Measurements from ENCODE around the gene NADK2.

DNA sequence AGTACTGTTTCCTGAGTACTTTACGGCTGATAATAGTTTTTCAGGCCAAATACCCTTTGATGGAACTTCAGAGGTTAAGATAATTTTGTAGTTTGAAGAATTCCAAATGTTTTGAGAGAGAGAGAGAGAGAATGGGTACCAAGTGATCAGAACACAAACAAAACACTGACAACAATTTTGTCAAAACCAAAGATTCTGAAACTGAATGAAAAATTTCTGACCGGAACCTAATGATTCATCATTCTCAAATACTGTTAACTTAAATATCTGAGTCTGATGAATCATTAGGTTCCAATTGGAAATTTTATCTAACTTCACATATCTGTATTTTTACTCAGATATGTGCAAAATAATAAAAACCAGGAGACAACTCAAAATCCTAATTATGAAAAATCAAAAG lies 94.0 kb downstream of the NADK2 start:
- TF ChIP-seq, protein P1, sequence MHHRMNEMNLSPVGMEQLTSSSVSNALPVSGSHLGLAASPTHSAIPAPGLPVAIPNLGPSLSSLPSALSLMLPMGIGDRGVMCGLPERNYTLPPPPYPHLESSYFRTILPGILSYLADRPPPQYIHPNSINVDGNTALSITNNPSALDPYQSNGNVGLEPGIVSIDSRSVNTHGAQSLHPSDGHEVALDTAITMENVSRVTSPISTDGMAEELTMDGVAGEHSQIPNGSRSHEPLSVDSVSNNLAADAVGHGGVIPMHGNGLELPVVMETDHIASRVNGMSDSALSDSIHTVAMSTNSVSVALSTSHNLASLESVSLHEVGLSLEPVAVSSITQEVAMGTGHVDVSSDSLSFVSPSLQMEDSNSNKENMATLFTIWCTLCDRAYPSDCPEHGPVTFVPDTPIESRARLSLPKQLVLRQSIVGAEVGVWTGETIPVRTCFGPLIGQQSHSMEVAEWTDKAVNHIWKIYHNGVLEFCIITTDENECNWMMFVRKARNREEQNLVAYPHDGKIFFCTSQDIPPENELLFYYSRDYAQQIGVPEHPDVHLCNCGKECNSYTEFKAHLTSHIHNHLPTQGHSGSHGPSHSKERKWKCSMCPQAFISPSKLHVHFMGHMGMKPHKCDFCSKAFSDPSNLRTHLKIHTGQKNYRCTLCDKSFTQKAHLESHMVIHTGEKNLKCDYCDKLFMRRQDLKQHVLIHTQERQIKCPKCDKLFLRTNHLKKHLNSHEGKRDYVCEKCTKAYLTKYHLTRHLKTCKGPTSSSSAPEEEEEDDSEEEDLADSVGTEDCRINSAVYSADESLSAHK (tag by site-specific recombination; IDR thresholded peaks at IDR 0.05) = no peak
- TF ChIP-seq ZNF335 (tag by site-specific recombination; conservative IDR thresholded peaks at IDR 0.05) (no peak), ZNF239 (tag by site-specific recombination; IDR thresholded peaks at IDR 0.05) (no peak), ZNF629 (tag by site-specific recombination; IDR thresholded peaks at IDR 0.05) (no peak)
- TF ChIP-seq, protein P2, sequence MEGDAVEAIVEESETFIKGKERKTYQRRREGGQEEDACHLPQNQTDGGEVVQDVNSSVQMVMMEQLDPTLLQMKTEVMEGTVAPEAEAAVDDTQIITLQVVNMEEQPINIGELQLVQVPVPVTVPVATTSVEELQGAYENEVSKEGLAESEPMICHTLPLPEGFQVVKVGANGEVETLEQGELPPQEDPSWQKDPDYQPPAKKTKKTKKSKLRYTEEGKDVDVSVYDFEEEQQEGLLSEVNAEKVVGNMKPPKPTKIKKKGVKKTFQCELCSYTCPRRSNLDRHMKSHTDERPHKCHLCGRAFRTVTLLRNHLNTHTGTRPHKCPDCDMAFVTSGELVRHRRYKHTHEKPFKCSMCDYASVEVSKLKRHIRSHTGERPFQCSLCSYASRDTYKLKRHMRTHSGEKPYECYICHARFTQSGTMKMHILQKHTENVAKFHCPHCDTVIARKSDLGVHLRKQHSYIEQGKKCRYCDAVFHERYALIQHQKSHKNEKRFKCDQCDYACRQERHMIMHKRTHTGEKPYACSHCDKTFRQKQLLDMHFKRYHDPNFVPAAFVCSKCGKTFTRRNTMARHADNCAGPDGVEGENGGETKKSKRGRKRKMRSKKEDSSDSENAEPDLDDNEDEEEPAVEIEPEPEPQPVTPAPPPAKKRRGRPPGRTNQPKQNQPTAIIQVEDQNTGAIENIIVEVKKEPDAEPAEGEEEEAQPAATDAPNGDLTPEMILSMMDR (tag by site-specific recombination; IDR thresholded peaks at IDR 0.05) = no peak
